GM18502 (cell line): ENCODE data around the gene ANKRD44.

Source experiments
- ATAC-seq: cut with Tn5 transposase; IDR thresholded peaks from one replicate; pipeline ENCODE4 v1.9.1; 2021; ENCODE audit warnings: mild to moderate bottlenecking; ENCODE audit not compliant: unreplicated experiment, poor library complexity

ANKRD44 gene

DNA sequence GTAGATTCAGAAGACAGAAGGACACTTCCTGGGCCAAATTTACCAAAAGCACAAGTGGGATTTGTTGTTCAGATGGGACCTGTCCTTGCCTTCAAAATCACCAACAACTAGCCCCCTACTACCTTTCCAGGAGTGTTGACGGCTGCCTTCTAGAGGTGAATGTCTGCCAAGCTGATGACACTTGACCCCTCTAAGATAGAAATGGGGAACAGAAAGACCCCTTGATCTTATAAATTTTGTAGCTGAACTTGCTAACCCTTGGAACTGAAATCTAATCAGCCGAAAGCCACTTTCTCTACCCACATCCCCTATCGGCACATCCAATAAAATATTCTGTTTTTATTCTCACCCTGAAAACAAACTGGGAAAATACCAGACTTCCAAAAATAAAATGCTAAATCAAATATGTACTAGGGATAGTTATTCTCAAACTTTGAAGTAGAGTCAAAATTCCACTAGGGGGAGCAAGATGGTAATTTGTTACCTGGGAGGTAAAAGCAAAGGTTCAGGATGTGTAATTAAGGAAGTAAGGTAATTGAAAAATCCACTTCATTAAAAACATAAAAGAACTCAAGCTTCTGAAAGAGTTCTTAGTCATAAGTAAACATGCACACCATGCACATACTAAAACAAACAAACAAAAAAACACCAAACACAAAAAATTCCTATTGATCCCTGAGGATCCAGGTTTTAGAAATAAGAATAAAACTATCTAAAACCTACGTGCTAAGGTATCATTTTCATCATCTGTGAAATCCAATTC lies 119.2 kb downstream of the ANKRD44 start:
- peak; percentile 50 for ATAC-seq

GRCh38 chr2:197190100-197190432 lies 120.5 kb downstream of the ANKRD44 start:
- ATAC-seq, result no peak

- no peak for ATAC-seq
Measured at GRCh38 chr2:197189426-197190099, 121.0 kb downstream of the ANKRD44 start.

- ATAC-seq, result no peak
Measured at GRCh38 chr2:197185676-197186075, 124.9 kb downstream of the ANKRD44 start.

DNA sequence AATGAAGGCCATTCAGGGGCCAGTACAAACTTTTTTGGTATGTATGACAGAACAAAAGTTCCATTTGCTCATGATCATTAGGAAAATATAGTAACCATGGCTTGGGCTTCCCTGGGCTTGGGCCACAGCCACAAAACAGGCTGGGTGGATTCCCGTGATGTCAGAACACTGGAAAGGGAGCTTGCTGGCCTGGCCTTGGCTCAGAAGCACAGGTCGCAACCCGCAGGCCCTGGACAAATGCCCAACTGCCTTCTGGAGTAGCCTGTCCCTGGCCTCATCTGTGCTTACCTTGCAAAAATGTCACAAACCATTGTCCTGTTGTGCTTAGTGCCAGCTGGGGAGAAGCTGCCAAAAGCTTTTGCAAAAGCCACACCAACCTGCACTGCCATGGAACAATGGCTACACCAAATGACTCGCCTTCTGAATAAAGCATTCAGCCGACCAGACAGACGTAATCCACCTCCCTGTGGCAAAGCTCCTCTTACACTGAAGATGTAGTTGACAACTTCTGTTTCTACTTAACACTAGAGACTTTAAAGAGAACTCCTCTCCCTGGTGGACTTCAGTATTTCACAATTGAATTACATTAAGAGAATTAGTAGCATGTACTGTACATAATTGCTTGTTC lies 125.5 kb downstream of the ANKRD44 start:
- ATAC-seq, result no peak

- no peak for ATAC-seq
Measured at GRCh38 chr2:197183355-197183754, 127.2 kb downstream of the ANKRD44 start.

GRCh38 chr2:197182668-197183067 lies 127.9 kb downstream of the ANKRD44 start:
- no peak for ATAC-seq

- no peak for ATAC-seq
Measured at GRCh38 chr2:197181491-197181890, 129.1 kb downstream of the ANKRD44 start.

DNA sequence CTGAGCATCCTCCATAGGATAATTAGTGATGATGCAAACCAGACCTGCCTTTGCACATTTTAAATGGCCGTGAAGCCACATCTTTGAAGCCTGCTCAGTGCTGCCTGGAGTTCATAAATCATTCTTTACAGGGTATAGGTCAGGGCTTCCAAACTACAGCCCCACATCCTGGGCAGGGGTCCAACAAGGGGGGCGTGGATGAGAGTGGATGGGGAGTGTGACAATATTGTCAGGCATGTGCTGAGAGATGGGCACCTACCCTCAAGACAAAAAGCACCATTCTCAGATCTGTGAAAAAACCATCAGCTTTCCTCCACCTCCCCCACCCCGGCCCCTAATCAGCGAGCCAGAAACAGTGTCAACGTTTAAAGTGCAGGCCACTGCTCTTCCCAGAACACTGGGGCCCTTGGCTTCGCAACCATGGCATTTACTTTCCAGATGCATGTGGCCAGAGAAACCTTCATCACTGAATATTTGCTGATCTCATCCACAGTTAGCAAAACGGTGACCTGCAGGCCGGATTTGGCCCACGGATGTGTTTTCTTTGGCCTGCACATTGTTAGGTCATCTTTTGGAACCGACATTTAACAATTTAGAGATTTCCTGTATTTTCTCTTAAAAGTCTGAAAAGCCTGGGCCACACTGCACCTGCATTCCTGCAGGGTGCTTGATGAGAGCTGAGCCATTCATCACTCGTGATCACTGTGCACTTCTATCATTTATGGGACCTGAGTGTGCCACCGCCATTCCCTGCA lies 130.7 kb downstream of the ANKRD44 start:
- ATAC-seq, result no peak

GRCh38 chr2:197176522-197176921 lies 134.1 kb downstream of the ANKRD44 start:
- ATAC-seq, result no peak

DNA sequence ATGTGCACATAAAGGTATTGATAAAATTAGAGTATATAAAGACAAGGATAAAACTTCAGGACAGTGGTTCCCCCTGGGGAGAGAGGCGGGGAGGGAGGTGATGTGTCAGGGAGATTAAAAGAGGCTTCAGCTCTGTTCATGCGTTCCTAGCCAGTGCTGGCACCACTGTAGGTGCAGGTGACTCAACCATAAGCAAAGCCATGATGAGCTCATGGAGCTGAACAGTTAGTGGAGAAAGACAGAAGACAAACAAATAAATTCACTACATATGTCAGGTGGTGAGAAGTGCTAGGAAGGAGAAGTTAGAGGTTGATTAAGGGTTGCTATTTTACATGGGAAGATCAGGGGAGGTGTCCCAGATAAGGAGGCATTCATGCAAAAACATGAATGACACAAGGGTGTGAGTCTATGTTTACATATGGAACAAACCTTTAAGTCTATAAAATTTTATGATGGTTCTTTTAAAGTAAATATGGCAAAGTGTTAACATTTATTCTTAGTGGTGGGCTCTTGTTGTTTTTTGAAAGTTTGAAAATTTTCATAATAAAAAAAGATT lies 136.0 kb downstream of the ANKRD44 start:
- ATAC-seq, result no peak

- ATAC-seq, result no peak
Measured at GRCh38 chr2:197171582-197171981, 139.0 kb downstream of the ANKRD44 start.

DNA sequence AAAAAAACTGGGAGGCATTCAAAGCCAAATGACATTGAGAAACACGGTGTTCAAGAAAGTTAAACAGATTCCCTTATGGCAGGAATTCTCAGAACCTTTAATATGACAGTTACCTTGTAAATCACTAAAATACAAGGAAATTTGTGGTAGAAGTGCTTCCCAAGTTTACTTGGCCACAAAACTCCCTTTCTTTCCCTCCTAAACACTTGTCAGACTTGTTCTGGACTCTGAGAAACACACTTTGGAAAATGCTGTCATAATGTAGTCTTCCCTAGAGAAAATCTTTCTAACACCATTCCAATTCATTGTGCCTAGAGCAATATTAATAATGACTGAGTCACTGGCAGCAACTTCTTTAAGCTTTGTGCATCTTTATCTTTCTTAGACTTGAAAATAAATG lies 140.4 kb downstream of the ANKRD44 start:
- no peak for ATAC-seq

DNA sequence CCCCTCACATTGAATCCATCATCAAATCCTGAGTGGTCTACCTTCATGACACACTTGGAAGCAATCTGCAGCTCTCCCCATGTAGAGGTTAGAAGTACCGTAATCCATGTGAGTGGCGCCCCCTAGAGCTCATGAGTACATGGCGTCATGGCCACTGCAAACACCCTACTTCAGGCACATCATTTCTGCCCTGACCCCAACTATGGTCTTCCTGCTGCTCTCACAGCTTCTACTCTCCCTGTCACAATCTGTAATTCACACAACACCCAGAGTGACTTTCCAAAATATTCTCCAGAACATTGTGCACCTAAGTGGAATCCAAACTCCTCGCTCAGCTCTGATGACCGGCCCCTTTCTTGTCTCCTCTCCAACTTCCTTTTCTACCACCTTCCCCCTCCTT lies 141.9 kb downstream of the ANKRD44 start:
- peak; percentile 71 for ATAC-seq

GRCh38 chr2:197167608-197168314 lies 142.8 kb downstream of the ANKRD44 start:
- ATAC-seq, result no peak

GRCh38 chr2:197165020-197165419 lies 145.6 kb downstream of the ANKRD44 start:
- no peak for ATAC-seq

DNA sequence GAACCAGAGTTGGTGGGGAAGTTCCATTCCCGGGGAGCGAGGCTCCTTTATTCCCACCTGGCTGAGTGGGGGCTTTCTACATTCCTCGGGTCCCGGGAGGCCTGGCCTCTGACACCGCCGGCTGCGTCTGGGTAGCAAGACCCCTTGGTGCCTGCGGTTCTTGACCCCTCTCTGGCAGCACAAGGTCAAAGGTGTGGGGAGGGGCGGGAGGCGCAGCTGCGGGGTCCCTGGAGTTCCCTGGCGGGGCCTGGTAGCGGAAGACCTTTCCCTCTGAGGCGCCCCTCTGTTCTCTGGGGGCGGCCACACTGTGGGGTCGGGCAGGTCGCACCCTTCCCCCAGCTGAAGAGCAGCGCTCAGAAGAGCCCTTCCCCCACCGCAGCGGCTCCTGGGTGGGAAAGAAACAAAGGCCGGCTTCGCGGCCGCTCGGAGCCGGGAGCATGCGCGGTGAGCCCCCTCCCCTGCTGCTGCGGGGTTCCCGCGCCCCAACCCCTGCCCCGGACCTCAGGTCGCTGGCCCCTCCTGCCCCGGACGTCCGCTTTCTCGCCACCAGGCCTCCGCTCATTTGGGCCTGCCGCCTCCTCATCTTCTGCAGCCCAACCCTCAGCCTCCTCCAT lies 146.3 kb downstream of the ANKRD44 start:
- no peak for ATAC-seq

GRCh38 chr2:197163712-197164140 lies 146.9 kb downstream of the ANKRD44 start:
- ATAC-seq, result no peak

- ATAC-seq, result no peak
Measured at GRCh38 chr2:197161774-197162173, 148.8 kb downstream of the ANKRD44 start.
